PC-9 (cell line): ENCODE measurements around the gene TTLL1. TPM values are rescaled to one million over a fixed set of nuclear protein-coding genes. Genes with fewer than 3 reads are reported as not detected.

Experiments used
- BruUV-seq: library from RNA; stranded (reverse); fragments of 400-500 nt; replicated peaks from 2 replicates; lab custom pipeline; 2021; lab: Mats Ljungman, UMichigan
- CTCF ChIA-PET: fragments of 300-600 bp; sonication (Branson Sonifier 250); formaldehyde crosslinking; loops from one replicate; lab custom pipeline; 2022; ENCODE audit warnings: antibody characterized with exemption; lab: Charles Lee
- POLR2A ChIA-PET: fragments of 300-600 bp; sonication (Branson Sonifier 250); formaldehyde crosslinking; loops from one replicate; lab custom pipeline; 2022; ENCODE audit warnings: antibody characterized with exemption; ENCODE audit not compliant: unreplicated experiment; lab: Charles Lee
- DNase-seq, 2 experiments: peaks; one replicate each; pipeline versions ENCODE4 v3.0.0 to v3.0.0-alpha.2; 2015 to 2022; ENCODE audit warnings: mixed read lengths in 1 of 2
- H2AFZ ChIP-seq: fragments of 200-600 bp; sonication (generic); 2 replicates; pipeline ENCODE4 v1.8.1; 2017; ENCODE audit warnings: antibody characterized with exemption
- H3F3A ChIP-seq: fragments of 200-600 bp; sonication (generic); 2 replicates; pipeline ENCODE4 v1.8.1; 2017; ENCODE audit warnings: antibody characterized with exemption, mild to moderate bottlenecking, low read depth; ENCODE audit not compliant: insufficient read depth
- H3K27ac ChIP-seq: fragments of 200-600 bp; sonication (generic); 2 replicates; pipeline ENCODE4 v1.6.1; 2016; ENCODE audit warnings: mixed run types
- H3K27me3 ChIP-seq: fragments of 200-600 bp; sonication (generic); 2 replicates; pipeline ENCODE4 v1.6.1; 2016; ENCODE audit warnings: low read depth, mixed run types; ENCODE audit not compliant: insufficient read depth
- H3K36me3 ChIP-seq: fragments of 200-600 bp; sonication (generic); 2 replicates; pipeline ENCODE4 v1.6.1; 2016; ENCODE audit warnings: low read depth, mixed run types
- H3K4me1 ChIP-seq: fragments of 200-600 bp; sonication (generic); replicated peaks from 2 replicates; pipeline ENCODE4 v1.6.1; 2016; ENCODE audit warnings: mixed run types; ENCODE audit not compliant: insufficient read depth
- H3K4me2 ChIP-seq: fragments of 200-600 bp; sonication (generic); 2 replicates; pipeline ENCODE4 v1.6.1; 2017; ENCODE audit warnings: mixed run types
- H3K4me3 ChIP-seq: fragments of 200-600 bp; sonication (generic); 2 replicates; pipeline ENCODE4 v1.6.1; 2016; ENCODE audit warnings: mixed run types
- H3K79me2 ChIP-seq: fragments of 200-600 bp; sonication (generic); 2 replicates; pipeline ENCODE4 v1.6.1; 2017; ENCODE audit warnings: low read depth, mixed run types
- H3K9me2 ChIP-seq: fragments of 200-600 bp; sonication (generic); 2 replicates; pipeline ENCODE4 v1.8.1; 2017; ENCODE audit warnings: mild to moderate bottlenecking; ENCODE audit not compliant: insufficient read depth
- H3K9me3 ChIP-seq: fragments of 200-600 bp; sonication (generic); 2 replicates; pipeline ENCODE4 v1.8.1; 2016; ENCODE audit warnings: low read depth; ENCODE audit not compliant: insufficient read depth
- H4K20me1 ChIP-seq: fragments of 200-600 bp; sonication (generic); 2 replicates; pipeline ENCODE4 v1.8.1; 2017; ENCODE audit not compliant: insufficient read depth
- EZH2 ChIP-seq: fragments of 200-600 bp; sonication (generic); IDR thresholded peaks from 2 replicates; pipeline ENCODE4 v1.8.0; 2017; ENCODE audit warnings: antibody characterized with exemption, low read depth
- intact Hi-C: fragments of 100-400 bp; cut with micrococcal nuclease; formaldehyde crosslinking; loops from one replicate; pipeline ENCODE4 v1.10.0; 2022; ENCODE audit not compliant: unreplicated experiment
- total RNA-seq: library from RNA; stranded (reverse); gene quantifications from 2 replicates; pipeline ENCODE4 v1.2.3, GENCODE V29; 2021
- TF ChIP-seq, protein P1 (sequence below): fragments of 200-600 bp; sonication (generic); conservative IDR thresholded peaks from 2 replicates; pipeline ENCODE4 v1.6.1; 2017; ENCODE audit warnings: mixed run types, antibody characterized with exemption, mild to moderate bottlenecking, moderate library complexity

Gene TTLL1
- total RNA-seq, 1 experiment from 2014 or later = 7.8 TPM

DNA sequence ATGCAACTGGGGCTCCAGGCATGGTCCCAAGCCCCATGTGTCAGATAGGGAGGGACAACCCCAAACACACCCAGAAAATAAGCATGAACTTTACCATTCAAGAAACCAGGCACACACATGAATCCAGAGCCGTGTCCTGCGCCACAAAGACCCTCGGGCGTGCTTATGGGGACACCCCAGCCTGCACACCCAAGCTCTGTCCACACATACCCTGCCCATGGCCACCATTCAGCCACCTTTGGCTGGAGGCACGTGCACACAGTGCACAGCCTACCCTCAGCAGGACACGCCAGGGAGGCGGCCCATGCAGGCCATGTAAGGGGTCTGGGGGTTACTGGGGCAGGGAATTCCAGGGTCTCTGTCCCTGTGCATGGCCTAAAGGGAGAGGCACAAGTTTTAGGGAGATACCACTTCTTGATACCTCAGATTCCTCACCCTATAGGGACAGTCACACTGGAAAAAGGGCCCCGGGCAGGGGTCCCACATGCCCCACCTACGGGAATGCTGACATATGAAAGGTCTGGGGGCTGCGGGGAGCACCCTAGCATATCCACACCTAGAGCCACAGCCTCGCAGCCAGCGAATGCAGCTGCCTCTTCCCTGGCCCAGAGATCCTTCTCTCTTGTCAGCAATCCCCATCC is 94.8 kb downstream of the TTLL1 start:
- peak overlapping the region; percentile 47; the same call in 1 of the 2 replicates for H3K4me3 ChIP-seq
- ChIA-PET POLR2A (interaction anchor here (0.6 to 1.0 kb wide), 4 partner anchors 9 to 681 kb away, joined by 3 to 13 read pairs (median 8); partner anchors contain the start of gene PACSIN2), CTCF (interaction anchor here (1.1 kb wide), 1 partner anchor 19 kb away, joined by 3 read pairs; no protein-coding TSS in a partner anchor)
- no peak for DNase-seq
- peaks cover 66% of the 10 kb centered on the region for H3F3A ChIP-seq
- H4K20me1 ChIP-seq = no peaks in the 10 kb centered on the region
- H3K36me3 ChIP-seq = no peaks in the 10 kb centered on the region
- H3K4me1 ChIP-seq = peaks cover 88% of the 10 kb centered on the region
- no peak overlapping the region for H2AFZ ChIP-seq
- H3K79me2 ChIP-seq = peaks cover 89% of the 10 kb centered on the region
- peak overlapping the region; percentile 98 for H3K27ac ChIP-seq
- no peaks in the 10 kb centered on the region for H3K9me3 ChIP-seq
- TF ChIP-seq, protein P1, sequence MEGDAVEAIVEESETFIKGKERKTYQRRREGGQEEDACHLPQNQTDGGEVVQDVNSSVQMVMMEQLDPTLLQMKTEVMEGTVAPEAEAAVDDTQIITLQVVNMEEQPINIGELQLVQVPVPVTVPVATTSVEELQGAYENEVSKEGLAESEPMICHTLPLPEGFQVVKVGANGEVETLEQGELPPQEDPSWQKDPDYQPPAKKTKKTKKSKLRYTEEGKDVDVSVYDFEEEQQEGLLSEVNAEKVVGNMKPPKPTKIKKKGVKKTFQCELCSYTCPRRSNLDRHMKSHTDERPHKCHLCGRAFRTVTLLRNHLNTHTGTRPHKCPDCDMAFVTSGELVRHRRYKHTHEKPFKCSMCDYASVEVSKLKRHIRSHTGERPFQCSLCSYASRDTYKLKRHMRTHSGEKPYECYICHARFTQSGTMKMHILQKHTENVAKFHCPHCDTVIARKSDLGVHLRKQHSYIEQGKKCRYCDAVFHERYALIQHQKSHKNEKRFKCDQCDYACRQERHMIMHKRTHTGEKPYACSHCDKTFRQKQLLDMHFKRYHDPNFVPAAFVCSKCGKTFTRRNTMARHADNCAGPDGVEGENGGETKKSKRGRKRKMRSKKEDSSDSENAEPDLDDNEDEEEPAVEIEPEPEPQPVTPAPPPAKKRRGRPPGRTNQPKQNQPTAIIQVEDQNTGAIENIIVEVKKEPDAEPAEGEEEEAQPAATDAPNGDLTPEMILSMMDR = no peak
- TF ChIP-seq EZH2 = no peak
- H3K4me2 ChIP-seq = peak overlapping the region; percentile 91
- intact Hi-C loops = loop anchor here (2.0 to 10.0 kb wide), 4 partner anchors 20 to 130 kb away; partner anchors contain the start of gene PACSIN2
- H3K27me3 ChIP-seq = no peaks in the 10 kb centered on the region
- H3K9me2 ChIP-seq = no peaks in the 10 kb centered on the region
- BruUV-seq = no TSS peak

DNA sequence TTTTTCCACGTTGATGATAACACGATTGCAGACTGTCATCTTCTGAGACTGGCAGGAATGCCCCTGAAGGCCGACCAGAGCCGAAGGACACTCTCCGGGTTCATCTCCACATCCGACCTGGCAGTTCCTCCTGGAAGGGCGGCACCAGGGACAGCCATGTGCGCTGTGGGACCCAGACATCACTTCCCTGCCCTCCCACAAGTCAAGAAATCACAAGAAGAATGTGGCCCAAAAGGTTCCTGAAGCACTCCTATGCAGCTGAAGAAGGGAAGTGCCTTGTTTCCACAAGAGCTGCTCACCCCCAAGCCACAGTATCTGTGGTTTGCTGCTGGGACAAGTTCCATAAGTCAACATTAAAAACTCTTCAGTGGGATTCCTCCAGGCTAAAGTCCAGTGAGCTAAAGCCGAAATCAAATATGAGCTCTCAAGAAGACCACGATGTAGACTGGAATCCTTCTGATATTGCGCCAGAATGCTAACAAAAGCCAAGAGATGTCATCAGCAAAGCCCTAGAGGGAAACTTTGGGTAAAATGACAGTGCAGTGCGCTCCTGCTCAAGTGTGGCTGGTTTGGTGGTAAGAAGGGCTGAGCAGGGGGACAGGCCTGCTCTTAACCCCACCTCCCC is 95.4 kb downstream of the TTLL1 start:
- ChIA-PET POLR2A (no interaction called here), CTCF (no interaction called here)
- H3K4me2 ChIP-seq = peak overlapping the region; percentile 91
- peak in 1 of 2 experiments; percentile 92 for DNase-seq
- peak overlapping the region; percentile 98 for H3K27ac ChIP-seq
- peaks cover 89% of the 10 kb centered on the region for H3K79me2 ChIP-seq
- no peaks in the 10 kb centered on the region for H3K9me3 ChIP-seq
- no TSS peak for BruUV-seq
- no peaks in the 10 kb centered on the region for H3K27me3 ChIP-seq
- no peaks in the 10 kb centered on the region for H3K9me2 ChIP-seq
- H3K36me3 ChIP-seq = no peaks in the 10 kb centered on the region
- H3K4me1 ChIP-seq = peaks cover 94% of the 10 kb centered on the region
- H2AFZ ChIP-seq = no peak overlapping the region
- intact Hi-C loops = loop anchor here (2.0 to 10.0 kb wide), 4 partner anchors 21 to 131 kb away; partner anchors contain the start of gene PACSIN2
- peak overlapping the region; percentile 47; the same call in 1 of the 2 replicates for H3K4me3 ChIP-seq
- no peaks in the 10 kb centered on the region for H4K20me1 ChIP-seq
- peaks cover 69% of the 10 kb centered on the region for H3F3A ChIP-seq
- no peak for TF ChIP-seq EZH2
- TF ChIP-seq, protein P1 = no peak

DNA sequence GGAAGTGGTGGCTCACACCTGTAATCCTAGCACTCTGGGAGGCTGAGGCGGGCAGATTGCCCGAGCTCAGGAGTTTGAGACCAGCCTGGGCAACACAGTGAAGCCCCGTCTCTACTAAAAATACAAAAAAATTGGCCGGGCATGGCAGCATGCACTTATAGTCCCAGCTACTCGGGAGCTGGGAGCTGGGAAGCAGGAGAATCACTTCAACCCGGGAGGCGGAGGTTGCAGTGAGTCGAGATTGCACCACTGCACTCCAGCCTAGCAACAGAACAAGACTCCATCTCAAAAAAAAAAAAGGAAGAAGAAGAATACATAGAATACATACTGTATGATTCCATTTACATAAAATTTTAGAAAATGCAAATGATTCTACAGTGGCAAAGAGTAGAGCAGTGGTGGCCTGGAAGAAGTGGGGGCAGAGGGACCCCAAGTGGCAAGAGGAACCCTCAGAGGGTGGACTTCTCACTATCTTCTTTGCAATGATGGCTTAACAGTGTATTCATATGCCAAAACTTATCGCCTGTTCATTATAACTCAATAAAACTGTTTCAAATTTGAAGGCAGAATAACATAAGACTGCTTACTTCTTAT is 96.2 kb downstream of the TTLL1 start:
- Histone ChIP-seq H3K4me3 (no peak overlapping the region), H3K79me2 (peaks cover 89% of the 10 kb centered on the region), H4K20me1 (peaks cover 6% of the 10 kb centered on the region), H3K36me3 (peaks cover 3% of the 10 kb centered on the region; the same call in 1 of the 2 replicates), H3F3A (peaks cover 69% of the 10 kb centered on the region), H3K4me2 (peak overlapping the region; percentile 91), H3K9me2 (no peaks in the 10 kb centered on the region), H3K27ac (peak overlapping the region; percentile 98), H3K4me1 (peaks cover 91% of the 10 kb centered on the region), H3K27me3 (no peaks in the 10 kb centered on the region), H2AFZ (no peak overlapping the region), H3K9me3 (no peaks in the 10 kb centered on the region)
- intact Hi-C loops = loop anchor here (5.0 to 10.0 kb wide), 3 partner anchors 39 to 132 kb away; no protein-coding TSS in a partner anchor
- TF ChIP-seq EZH2 = no peak
- TF ChIP-seq, protein P1 = no peak
- no peak for DNase-seq
- CTCF ChIA-PET = interaction anchor here (0.7 kb wide), 1 partner anchor 42 kb away, joined by 3 read pairs; no protein-coding TSS in a partner anchor
- no TSS peak for BruUV-seq
- POLR2A ChIA-PET = no interaction called here
